IMR-90 (cell line): Measurements from ENCODE around the gene MCTP1. TPM values are rescaled to one million over a fixed set of nuclear protein-coding genes. Genes with fewer than 3 reads are reported as not detected.

Experiments
- ATAC-seq: fragments of 200-7000 bp; cut with Tn5 transposase; 2 replicates; pipeline ENCODE4 v1.9.1; 2020; ENCODE audit warnings: low read depth, mild to moderate bottlenecking, moderate library complexity
- BruUV-seq: library from RNA; stranded (reverse); fragments of 400-500 nt; replicated peaks from 2 replicates; lab custom pipeline; 2021; lab: Mats Ljungman, UMichigan
- CTCF ChIA-PET: fragments of 300-600 bp; formaldehyde crosslinking; extraction: SDS; loops from one replicate; lab custom pipeline; 2021; ENCODE audit warnings: antibody characterized with exemption; lab: Yijun Ruan, JAX
- POLR2A ChIA-PET: fragments of 300-600 bp; sonication (Branson Sonifier 250); formaldehyde crosslinking; loops from one replicate; lab custom pipeline; 2022; ENCODE audit warnings: antibody characterized with exemption; ENCODE audit not compliant: unreplicated experiment; lab: Charles Lee
- DNase-seq: peaks from one replicate; pipeline ENCODE4 v3.0.0; 2013
- H2AFZ ChIP-seq: replicated peaks from 2 replicates; pipeline ENCODE3; 2013; ENCODE audit warnings: low read length, mild to moderate bottlenecking; ENCODE audit not compliant: poor library complexity
- H2AK5ac ChIP-seq: 2 replicates; pipeline ENCODE4 v1.6.1; 2013; ENCODE audit warnings: low read depth, low read length, inconsistent platforms
- H2AK9ac ChIP-seq: replicated peaks from 2 replicates; pipeline ENCODE3; 2013; ENCODE audit warnings: mild to moderate bottlenecking, low read depth, low read length, moderate library complexity; ENCODE audit not compliant: poor library complexity
- H2BK120ac ChIP-seq: 2 replicates; pipeline ENCODE4 v1.6.1; 2013; ENCODE audit warnings: low read depth, low read length, inconsistent platforms
- H2BK15ac ChIP-seq: 3 replicates; pipeline ENCODE4 v1.6.1; 2013; ENCODE audit warnings: low read depth, low read length, inconsistent platforms
- H2BK20ac ChIP-seq: 2 replicates; pipeline ENCODE4 v1.6.1; 2013; ENCODE audit warnings: low read depth, mild to moderate bottlenecking, inconsistent platforms, low read length, moderate library complexity
- H2BK5ac ChIP-seq: 2 replicates; pipeline ENCODE4 v1.6.1; 2013; ENCODE audit warnings: mild to moderate bottlenecking, low read depth, low read length, inconsistent platforms; ENCODE audit not compliant: poor library complexity, severe bottlenecking
- H3K14ac ChIP-seq: replicated peaks from 2 replicates; pipeline ENCODE4 v1.6.1; 2013; ENCODE audit warnings: low read depth, low read length, inconsistent platforms
- H3K18ac ChIP-seq: 2 replicates; pipeline ENCODE4 v1.6.1; 2013; ENCODE audit warnings: low read depth, low read length, control low read depth
- H3K23ac ChIP-seq: 2 replicates; pipeline ENCODE4 v1.6.1; 2013; ENCODE audit warnings: low read depth, low read length, inconsistent platforms
- H3K27ac ChIP-seq: 2 replicates; pipeline ENCODE4 v1.5.1; 2013; ENCODE audit warnings: mild to moderate bottlenecking, control low read depth, low read length; ENCODE audit not compliant: insufficient read depth
- H3K27me3 ChIP-seq: 2 replicates; pipeline ENCODE4 v1.6.1; 2013; ENCODE audit warnings: low read length; ENCODE audit not compliant: control insufficient read depth, insufficient read depth
- H3K36me3 ChIP-seq: 2 replicates; pipeline ENCODE4 v1.6.1; 2013; ENCODE audit warnings: low read length, mixed read lengths; ENCODE audit not compliant: control insufficient read depth, insufficient read depth
- H3K4ac ChIP-seq: 2 replicates; pipeline ENCODE4 v1.6.1; 2013; ENCODE audit warnings: low read depth, low read length, inconsistent platforms
- H3K4me1 ChIP-seq: 2 replicates; pipeline ENCODE4 v1.6.1; 2013; ENCODE audit warnings: low read length, mixed read lengths; ENCODE audit not compliant: control insufficient read depth, insufficient read depth
- H3K4me2 ChIP-seq: 2 replicates; pipeline ENCODE4 v1.6.1; 2013; ENCODE audit warnings: low read depth, mild to moderate bottlenecking, control low read depth, low read length, moderate library complexity
- H3K4me3 ChIP-seq: 2 replicates; pipeline ENCODE4 v1.5.1; 2013; ENCODE audit warnings: low read depth, mild to moderate bottlenecking, control low read depth, low read length, moderate library complexity; ENCODE audit not compliant: insufficient read depth
- H3K56ac ChIP-seq: 2 replicates; pipeline ENCODE4 v1.6.1; 2013; ENCODE audit warnings: low read length, inconsistent platforms; ENCODE audit not compliant: insufficient read depth; ENCODE audit errors: extremely low read depth
- H3K79me1 ChIP-seq, 2 experiments: 2 replicates each; pipeline ENCODE4 v1.6.1; 2013; ENCODE audit warnings: low read length in 2 of 2, inconsistent platforms in 1 of 2, low read depth in 1 of 2
- H3K9ac ChIP-seq: 2 replicates; pipeline ENCODE4 v1.6.1; 2013; ENCODE audit warnings: low read depth, low read length, control low read depth
- H3K9me1 ChIP-seq: 2 replicates; pipeline ENCODE4 v1.6.1; 2013; ENCODE audit warnings: low read length, inconsistent platforms; ENCODE audit not compliant: insufficient read depth
- H3K9me3 ChIP-seq: 2 replicates; pipeline ENCODE4 v1.6.1; 2013; ENCODE audit warnings: low read length; ENCODE audit not compliant: control insufficient read depth, insufficient read depth
- H4K20me1 ChIP-seq: 2 replicates; pipeline ENCODE4 v1.6.1; 2013; ENCODE audit warnings: low read length, inconsistent platforms; ENCODE audit not compliant: insufficient read depth
- H4K5ac ChIP-seq: 2 replicates; pipeline ENCODE4 v1.6.1; 2013; ENCODE audit warnings: mild to moderate bottlenecking, low read depth, low read length, control low read depth
- H4K8ac ChIP-seq, 2 experiments: 2 replicates each; pipeline ENCODE4 v1.6.1; 2013; ENCODE audit warnings: low read depth in 2 of 2, low read length in 2 of 2, control low read depth in 1 of 2, inconsistent platforms in 1 of 2
- H4K91ac ChIP-seq: 2 replicates; pipeline ENCODE4 v1.6.1; 2013; ENCODE audit warnings: low read depth, low read length, inconsistent platforms; ENCODE audit not compliant: insufficient read depth
- MAZ ChIP-seq: IDR thresholded peaks from 2 replicates; pipeline ENCODE4 v1.6.1; 2012; ENCODE audit warnings: low read depth, mild to moderate bottlenecking, low read length, improper control_type of control experiment, moderate library complexity, borderline replicate concordance
- MXI1 ChIP-seq: IDR thresholded peaks from 2 replicates; pipeline ENCODE4 v1.6.1; 2012; ENCODE audit warnings: low read depth, mild to moderate bottlenecking, low read length, moderate library complexity, borderline replicate concordance
- NFE2L2 ChIP-seq: fragments of 150-350 bp; IDR thresholded peaks from 2 replicates; pipeline ENCODE4 v1.6.1; 2016; ENCODE audit warnings: low read depth, mild to moderate bottlenecking, low read length
- POLR2A ChIP-seq: IDR thresholded peaks from 2 replicates; pipeline ENCODE4 v1.6.1; 2012; ENCODE audit warnings: mild to moderate bottlenecking, low read depth, low read length
- RFX5 ChIP-seq: IDR thresholded peaks from 2 replicates; pipeline ENCODE4 v1.8.0; 2012; ENCODE audit warnings: low read depth, mild to moderate bottlenecking, low read length, moderate library complexity
- WGBS, 2 experiments: methylation state at CpG; one replicate each; pipeline versions ENCODE4 v1.1.5 to v1.1.7; 2013; ENCODE audit warnings: missing lambda C conversion rate in 2 of 2; ENCODE audit not compliant: insufficient read length in 1 of 2; ENCODE audit errors: extremely low coverage in 2 of 2; 5-methylcytosine and 5-hydroxymethylcytosine counted together
- dilution Hi-C: fragments of 300-500 bp; cut with HindIII; formaldehyde crosslinking; loops from one replicate; pipeline ENCODE4 v1.14.3; 2018; ENCODE audit warnings: low sequenced_read_pairs; ENCODE audit not compliant: unreplicated experiment
- in situ Hi-C: fragments of 300-500 bp; cut with MboI; formaldehyde crosslinking; loops from 3 replicates; pipeline ENCODE4 v1.14.3; 2019; ENCODE audit warnings: low sequenced_read_pairs, inconsistent platforms, mixed read lengths
- intact Hi-C: fragments of 100-400 bp; cut with micrococcal nuclease; formaldehyde crosslinking; loops from 2 replicates; pipeline ENCODE4 v1.10.0; 2022
- polyA plus RNA-seq, 3 experiments: library from polyadenylated mRNA; depleted of rRNA; stranded (reverse); fragments of >200 nt; gene quantifications; 2 replicates each; pipeline ENCODE4 v1.2.3, GENCODE V29; 2012; ENCODE audit warnings: low replicate concordance in 1 of 3
- total RNA-seq: library from RNA; depleted of rRNA; stranded (reverse); fragments of >200 nt; gene quantifications from 2 replicates; pipeline ENCODE4 v1.2.3, GENCODE V29; 2012
- TF ChIP-seq, protein P1 (sequence below): fragments of 150-350 bp; IDR thresholded peaks from 2 replicates; pipeline ENCODE4 v1.6.1; 2016; ENCODE audit warnings: low read depth, mild to moderate bottlenecking, low read length, moderate library complexity, borderline replicate concordance

The MCTP1 gene
- total and polyA plus RNA-seq, 2 of the 4 experiments (the other 2 are of a cell fraction) = 0.21 TPM; not detected in 1

DNA sequence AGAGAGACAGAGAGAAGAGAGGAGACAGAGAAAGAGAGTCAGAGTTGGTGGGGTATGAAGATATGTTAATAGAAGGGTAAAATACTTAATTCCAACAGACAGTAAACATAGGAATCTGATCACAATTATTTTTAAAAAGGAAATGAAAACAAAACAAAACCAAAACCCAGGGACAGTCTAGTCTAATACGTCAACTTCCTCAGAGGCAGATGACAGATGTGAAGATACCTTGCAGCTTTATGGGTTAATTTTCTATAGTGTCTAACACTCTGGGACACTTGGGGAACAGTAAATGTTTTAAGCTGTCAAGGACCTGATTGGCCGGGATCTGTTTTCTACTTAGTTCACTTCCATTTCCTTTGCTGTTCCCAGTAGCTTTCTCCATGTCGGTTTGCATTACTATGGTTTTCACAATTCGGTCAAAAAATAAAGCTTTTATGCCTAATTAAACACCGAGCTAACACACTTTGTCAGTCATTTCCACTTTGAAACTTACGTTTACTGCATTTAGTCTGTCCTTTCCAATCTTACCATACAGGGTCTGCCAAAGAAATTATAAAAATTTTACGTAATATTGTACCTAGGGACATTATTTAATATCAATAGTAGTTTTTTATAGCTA, 216.5 kb downstream of the MCTP1 start:
- H2BK15ac ChIP-seq = no peak overlapping the region
- no peak overlapping the region for H2BK20ac ChIP-seq
- in situ Hi-C loops = no loop called here
- intact Hi-C loops = no loop called here
- dilution Hi-C loops = no loop called here
- no peak overlapping the region for H3K56ac ChIP-seq
- no peak overlapping the region for H3K14ac ChIP-seq
- no peak overlapping the region for H3K4ac ChIP-seq
- no peaks in the 10 kb centered on the region for H3K4me1 ChIP-seq
- H3K27ac ChIP-seq = no peak overlapping the region
- H2AK9ac ChIP-seq = no peak overlapping the region
- no peaks in the 10 kb centered on the region for H3K79me1 ChIP-seq
- H3K27me3 ChIP-seq = no peaks in the 10 kb centered on the region
- no peak overlapping the region for H3K23ac ChIP-seq
- POLR2A ChIA-PET = no interaction called here
- no peak overlapping the region for H4K5ac ChIP-seq
- no TSS peak for BruUV-seq
- no peak overlapping the region for H2BK5ac ChIP-seq
- H2AK5ac ChIP-seq = no peak overlapping the region
- H4K91ac ChIP-seq = no peak overlapping the region
- no peak overlapping the region for H3K18ac ChIP-seq
- H3K9me3 ChIP-seq = no peaks in the 10 kb centered on the region
- H3K36me3 ChIP-seq = no peaks in the 10 kb centered on the region
- no peak overlapping the region for H3K4me2 ChIP-seq
- no peaks in the 10 kb centered on the region for H3K9me1 ChIP-seq
- no peak overlapping the region for H3K4me3 ChIP-seq
- no peak for DNase-seq
- WGBS, 2 experiments = no CpG with 5 or more reads among the region's 7 CpGs
- no peaks in the 10 kb centered on the region for H4K20me1 ChIP-seq
- TF ChIP-seq POLR2A (no peak), MAZ (no peak), RFX5 (no peak), NFE2L2 (no peak), MXI1 (no peak)
- TF ChIP-seq, protein P1, sequence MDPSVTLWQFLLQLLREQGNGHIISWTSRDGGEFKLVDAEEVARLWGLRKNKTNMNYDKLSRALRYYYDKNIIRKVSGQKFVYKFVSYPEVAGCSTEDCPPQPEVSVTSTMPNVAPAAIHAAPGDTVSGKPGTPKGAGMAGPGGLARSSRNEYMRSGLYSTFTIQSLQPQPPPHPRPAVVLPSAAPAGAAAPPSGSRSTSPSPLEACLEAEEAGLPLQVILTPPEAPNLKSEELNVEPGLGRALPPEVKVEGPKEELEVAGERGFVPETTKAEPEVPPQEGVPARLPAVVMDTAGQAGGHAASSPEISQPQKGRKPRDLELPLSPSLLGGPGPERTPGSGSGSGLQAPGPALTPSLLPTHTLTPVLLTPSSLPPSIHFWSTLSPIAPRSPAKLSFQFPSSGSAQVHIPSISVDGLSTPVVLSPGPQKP = no peak
- H2BK120ac ChIP-seq = no peak overlapping the region
- H2AFZ ChIP-seq = no peak overlapping the region
- ATAC-seq = no peak
- H3K9ac ChIP-seq = no peak overlapping the region
- CTCF ChIA-PET = no interaction called here
- no peak overlapping the region for H4K8ac ChIP-seq
